H1 (cell line): ENCODE data around the gene PAGE4. TPM values are rescaled to one million over a fixed set of nuclear protein-coding genes. Genes with fewer than 3 reads are reported as not detected.

Source experiments
- CTCF ChIA-PET: fragments of 300-600 bp; sonication (Branson Sonifier 250); formaldehyde crosslinking; loops from one replicate; lab custom pipeline; 2021; ENCODE audit not compliant: partially characterized antibody; lab: Charles Lee
- POLR2A ChIA-PET: fragments of 300-600 bp; sonication (Branson Sonifier 250); formaldehyde crosslinking; loops from one replicate; lab custom pipeline; 2021; ENCODE audit warnings: inconsistent platforms; ENCODE audit not compliant: partially characterized antibody; lab: Charles Lee
- DNase-seq, 2 experiments: peaks; one replicate each; pipeline versions ENCODE4 v3.0.0 to v3.0.0-alpha.2; 2010 to 2022; ENCODE audit warnings: low spot score in 2 of 2, low read depth in 1 of 2, mixed read lengths in 1 of 2
- FAIRE-seq: peaks from 2 replicates; lab custom pipeline; 2011; peaks lifted over from hg19 to GRCh38; lab: Jason Lieb, UNC
- H2AFZ ChIP-seq: 2 replicates; pipeline ENCODE4 v1.8.1; 2012; ENCODE audit warnings: low read length, inconsistent platforms
- H2AK5ac ChIP-seq: 2 replicates; pipeline ENCODE4 v1.6.1; 2013; ENCODE audit warnings: low read depth, low read length
- H2BK120ac ChIP-seq: replicated peaks from 2 replicates; pipeline ENCODE3; 2013; ENCODE audit warnings: low read depth, low read length, inconsistent platforms
- H2BK12ac ChIP-seq: 2 replicates; pipeline ENCODE4 v1.6.1; 2013; ENCODE audit warnings: low read depth, low read length
- H2BK15ac ChIP-seq: 2 replicates; pipeline ENCODE4 v1.6.1; 2013; ENCODE audit warnings: low read length
- H2BK20ac ChIP-seq: 2 replicates; pipeline ENCODE4 v1.6.1; 2013; ENCODE audit warnings: low read length
- H2BK5ac ChIP-seq: 2 replicates; pipeline ENCODE4 v1.6.1; 2013; ENCODE audit warnings: low read depth, low read length
- H3K14ac ChIP-seq: 2 replicates; pipeline ENCODE4 v1.6.1; 2013; ENCODE audit warnings: inconsistent platforms; ENCODE audit not compliant: insufficient read length
- H3K18ac ChIP-seq: 2 replicates; pipeline ENCODE4 v1.6.1; 2013; ENCODE audit warnings: low read length; ENCODE audit errors: extremely low read depth
- H3K23ac ChIP-seq: 2 replicates; pipeline ENCODE4 v1.6.1; 2013; ENCODE audit warnings: inconsistent platforms; ENCODE audit not compliant: insufficient read length
- H3K23me2 ChIP-seq: 2 replicates; pipeline ENCODE4 v1.6.1; 2013; ENCODE audit warnings: low read depth, low read length
- H3K27ac ChIP-seq: 2 replicates; pipeline ENCODE4 v1.6.1; 2011; ENCODE audit warnings: low read depth, low read length, inconsistent platforms
- H3K27me3 ChIP-seq, 4 experiments: replicated peaks in 1 of 4; 1 replicate in 1 of 4; 2 replicates in 3 of 4; pipeline versions ENCODE4 v1.6.1 to v1.8.1; 2011 to 2013; ENCODE audit warnings: low read length in 3 of 4, mild to moderate bottlenecking in 3 of 4, inconsistent platforms in 2 of 4, mixed read lengths in 2 of 4, moderate library complexity in 1 of 4; ENCODE audit not compliant: control insufficient read depth in 3 of 4, insufficient read depth in 3 of 4; ENCODE audit errors: extremely low read depth in 1 of 4
- H3K36me3 ChIP-seq, 4 experiments: 2 replicates each; pipeline versions ENCODE4 v1.6.1 to v1.8.1; 2011 to 2013; ENCODE audit warnings: mild to moderate bottlenecking in 4 of 4, low read length in 3 of 4, moderate library complexity in 2 of 4, control low read depth in 1 of 4, inconsistent platforms in 1 of 4; ENCODE audit not compliant: insufficient read depth in 4 of 4, control insufficient read depth in 2 of 4
- H3K4ac ChIP-seq: replicated peaks from 2 replicates; pipeline ENCODE3; 2013; ENCODE audit warnings: low read length, low read depth, mixed read lengths, inconsistent platforms; ENCODE audit not compliant: insufficient read length
- H3K4me1 ChIP-seq, 4 experiments: replicated peaks in 1 of 4; 1 replicate in 1 of 4; 2 replicates in 3 of 4; pipeline versions ENCODE4 v1.6.1 to v1.8.1; 2011 to 2013; ENCODE audit warnings: low read length in 3 of 4, inconsistent platforms in 2 of 4, mixed read lengths in 1 of 4; ENCODE audit not compliant: insufficient read depth in 4 of 4, control insufficient read depth in 3 of 4
- H3K4me2 ChIP-seq, 2 experiments: 2 replicates each; pipeline versions ENCODE4 v1.6.1 to v1.8.1; 2011 to 2013; ENCODE audit warnings: low read depth in 2 of 2, low read length in 2 of 2, control low read depth in 1 of 2, inconsistent platforms in 1 of 2, mild to moderate bottlenecking in 1 of 2; ENCODE audit not compliant: insufficient read depth in 1 of 2
- H3K4me3 ChIP-seq, 4 experiments: fragments of 200-600, 300-600 bp in 1 of 4; sonication (generic), shearing (Covaris generic), sonication (Bioruptor Twin) in 1 of 4; 2 replicates each; pipeline versions ENCODE4 v1.5.1 to v1.8.1; 2011 to 2016; ENCODE audit warnings: low read length in 4 of 4, low read depth in 3 of 4, control low read depth in 2 of 4, inconsistent platforms in 2 of 4, mild to moderate bottlenecking in 2 of 4, mixed read lengths in 1 of 4, moderate library complexity in 1 of 4; ENCODE audit not compliant: insufficient read depth in 2 of 4; ENCODE audit errors: extremely low read depth in 1 of 4
- H3K56ac ChIP-seq: replicated peaks from 2 replicates; pipeline ENCODE3; 2013; ENCODE audit warnings: low read depth, mild to moderate bottlenecking, mixed read lengths, low read length, inconsistent platforms; ENCODE audit not compliant: insufficient read length
- H3K79me1 ChIP-seq: 2 replicates; pipeline ENCODE4 v1.6.1; 2013; ENCODE audit warnings: low read depth, low read length, control low read depth
- H3K79me2 ChIP-seq, 2 experiments: 2 replicates each; pipeline versions ENCODE4 v1.6.1 to v1.8.1; 2012 to 2013; ENCODE audit warnings: low read length in 2 of 2, mild to moderate bottlenecking in 2 of 2, inconsistent platforms in 1 of 2; ENCODE audit not compliant: insufficient read depth in 2 of 2, control insufficient read depth in 1 of 2
- H3K9ac ChIP-seq, 4 experiments: replicated peaks in 1 of 4; 1 replicate in 1 of 4; 2 replicates in 3 of 4; pipeline versions ENCODE4 v1.6.1 to v1.8.1; 2011 to 2013; ENCODE audit warnings: low read depth in 3 of 4, low read length in 3 of 4, control low read depth in 2 of 4, mild to moderate bottlenecking in 2 of 4, moderate library complexity in 2 of 4, inconsistent platforms in 1 of 4; ENCODE audit errors: extremely low read depth in 1 of 4
- H3K9me3 ChIP-seq, 2 experiments: 2 replicates each; pipeline versions ENCODE4 v1.6.1 to v1.8.1; 2012 to 2013; ENCODE audit warnings: mild to moderate bottlenecking in 2 of 2, moderate library complexity in 2 of 2, control low read depth in 1 of 2, inconsistent platforms in 1 of 2, low read depth in 1 of 2, low read length in 1 of 2, mixed read lengths in 1 of 2; ENCODE audit not compliant: insufficient read depth in 2 of 2
- H4K20me1 ChIP-seq, 2 experiments: replicated peaks in 1 of 2; 2 replicates each; pipeline versions ENCODE3 to v1.8.1; 2011 to 2013; ENCODE audit warnings: inconsistent platforms in 2 of 2, low read length in 2 of 2, mild to moderate bottlenecking in 1 of 2; ENCODE audit not compliant: insufficient read depth in 2 of 2, control insufficient read depth in 1 of 2
- H4K5ac ChIP-seq: 2 replicates; pipeline ENCODE4 v1.6.1; 2013; ENCODE audit warnings: low read length, low read depth, mixed read lengths, inconsistent platforms; ENCODE audit not compliant: insufficient read length
- H4K8ac ChIP-seq: 2 replicates; pipeline ENCODE4 v1.8.0; 2013; ENCODE audit warnings: mild to moderate bottlenecking, moderate library complexity, low read length, inconsistent platforms; ENCODE audit not compliant: insufficient read depth; ENCODE audit errors: extremely low read depth
- H4K91ac ChIP-seq: replicated peaks from 2 replicates; pipeline ENCODE3; 2013; ENCODE audit warnings: low read length, mixed read lengths, inconsistent platforms; ENCODE audit not compliant: insufficient read length
- CTCF ChIP-seq, 3 experiments: IDR thresholded peaks; 1 replicate in 2 of 3; 2 replicates in 1 of 3; pipeline versions ENCODE4 v1.5.1 to v1.6.1; 2011; ENCODE audit warnings: low read length in 3 of 3, mild to moderate bottlenecking in 3 of 3, inconsistent platforms in 2 of 3, low read depth in 1 of 3, moderate library complexity in 1 of 3; ENCODE audit not compliant: insufficient read depth in 1 of 3; ENCODE audit errors: control extremely low read depth in 1 of 3
- MAFK ChIP-seq: IDR thresholded peaks from 2 replicates; pipeline ENCODE4 v1.6.1; 2012; ENCODE audit warnings: low read depth, mild to moderate bottlenecking, improper control_type of control experiment, low read length
- MAX ChIP-seq: IDR thresholded peaks from 2 replicates; pipeline ENCODE4 v1.6.1; 2012; ENCODE audit warnings: inconsistent platforms
- POLR2A ChIP-seq, 2 experiments: IDR thresholded peaks; 1 replicate in 1 of 2; 2 replicates in 1 of 2; pipeline ENCODE4 v1.6.1; 2011; ENCODE audit warnings: low read depth in 2 of 2, low read length in 2 of 2, mild to moderate bottlenecking in 2 of 2; ENCODE audit errors: control extremely low read depth in 1 of 2
- RAD21 ChIP-seq, 2 experiments: IDR thresholded peaks in 1 of 2; conservative IDR thresholded peaks in 1 of 2; 2 replicates each; pipeline ENCODE4 v1.6.1; 2011; ENCODE audit warnings: low read depth in 2 of 2, low read length in 2 of 2, improper control_type of control experiment in 1 of 2, inconsistent platforms in 1 of 2, mild to moderate bottlenecking in 1 of 2, moderate library complexity in 1 of 2
- SAP30 ChIP-seq: fragments of 300-600 bp; sonication (generic); IDR thresholded peaks from 2 replicates; pipeline ENCODE4 v1.7.1; 2012; ENCODE audit warnings: low read length, moderate library complexity, mild to moderate bottlenecking, inconsistent platforms; ENCODE audit not compliant: insufficient read depth, insufficient replicate concordance
- WGBS, 2 experiments: shearing (Covaris generic) in 1 of 2; methylation state at CpG; one replicate each; pipeline versions ENCODE4 v1.1.6 to v1.1.7; 2013 to 2015; ENCODE audit warnings: low lambda C conversion rate in 2 of 2, mixed read lengths in 2 of 2, inconsistent platforms in 1 of 2, low coverage in 1 of 2, missing lambda C conversion rate in 1 of 2; ENCODE audit not compliant: insufficient replicate concordance in 2 of 2, insufficient coverage in 1 of 2, insufficient read length in 1 of 2; ENCODE audit errors: extremely low coverage in 1 of 2, missing lambda C conversion rate in 1 of 2; 5-methylcytosine and 5-hydroxymethylcytosine counted together
- polyA plus RNA-seq, 7 experiments: library from polyadenylated mRNA; depleted of rRNA in 3 of 7; stranded (reverse) in 5 of 7; unstranded in 2 of 7; fragments of >200 nt in 5 of 7; fragments of 200-250 nt in 2 of 7; gene quantifications; 1 replicate in 5 of 7; 2 replicates in 1 of 7; 4 replicates in 1 of 7; pipeline versions ENCODE4 v1.2.1 to v1.2.3, GENCODE V29; 2011 to 2013; ENCODE audit warnings: missing spikeins in 2 of 7, mixed read lengths in 2 of 7
- total RNA-seq: library from RNA; stranded (reverse); fragmentation: NEBNext Ultra II Directional; extraction: Animal tissue kit (Norgen Biotek cat#: 25700); gene quantifications from 2 replicates; pipeline ENCODE4 v1.2.1, GENCODE V29; 2021

The PAGE4 gene
- total and polyA plus RNA-seq, 2 of the 8 experiments (the other 6 are each of a cell fraction or from before 2014, with no cell fraction given): 0.53 TPM; not detected in 1

- Histone ChIP-seq H3K79me2 (no peaks in the 10 kb centered on the region), H3K4me3 (no peak overlapping the region), H3K14ac (no peak overlapping the region), H2AK5ac (no peak overlapping the region), H3K23ac (no peak overlapping the region), H3K27me3 (no peaks in the 10 kb centered on the region), H3K9me3 (no peaks in the 10 kb centered on the region), H3K36me3 (no peaks in the 10 kb centered on the region), H3K9ac (no peak overlapping the region), H3K4me1 (no peaks in the 10 kb centered on the region), H4K20me1 (no peaks in the 10 kb centered on the region), H4K5ac (no peak overlapping the region), H2AFZ (no peak overlapping the region), H2BK20ac (no peak overlapping the region), H2BK120ac (no peak overlapping the region), H2BK15ac (no peak overlapping the region), H3K27ac (no peak overlapping the region), H3K23me2 (no peaks in the 10 kb centered on the region), H2BK12ac (no peak overlapping the region), H2BK5ac (no peak overlapping the region), H3K56ac (no peak overlapping the region), H4K8ac (no peak overlapping the region), H3K79me1 (no peaks in the 10 kb centered on the region), H4K91ac (no peak overlapping the region), H3K18ac (no peak overlapping the region), H3K4me2 (no peak overlapping the region), H3K4ac (no peak overlapping the region)
- ChIA-PET CTCF (interaction anchor here (1.1 kb wide), 1 partner anchor 21 kb away, joined by 3 read pairs; no protein-coding TSS in a partner anchor), POLR2A (no interaction called here)
- 100% methylated on average over 1 of the region's 1 CpG; no CpG with 5 or more reads in 1 of the 2 experiments for WGBS, 2 experiments
- no peak for TF ChIP-seq CTCF (IDR thresholded peaks at IDR 0.05; ENCODE audit: control extremely low read depth in 1 of 3, insufficient read depth in 1 of 3, low read depth in 1 of 3, low read length in 3 of 3)
- no peak for TF ChIP-seq SAP30
- TF ChIP-seq MAX: no peak
- TF ChIP-seq POLR2A (IDR thresholded peaks at IDR 0.05; ENCODE audit: control extremely low read depth in 1 of 2, low read depth in 2 of 2, low read length in 2 of 2): no peak
- TF ChIP-seq MAFK: no peak
- no peak for TF ChIP-seq RAD21 (IDR thresholded peaks at IDR 0.05 in 1 of 2, conservative IDR thresholded peaks at IDR 0.05 in 1 of 2; ENCODE audit: low read depth in 2 of 2, low read length in 2 of 2)
- no peak for FAIRE-seq
- DNase-seq: no peak
Measured at GRCh38 chrX:49859491-49859890, 30.4 kb downstream of the PAGE4 start.
